ENCODE results near the gene PIGV.

The PIGV gene

GRCh38 chr1:26826261-26827105, 38.7 kb downstream of the PIGV start, which contains the start of gene ZDHHC18:
ZDHHC18 (plus strand) TSS chr1:26826688; CDS start chr1:26826805, 117 bp downstream.
- no peaks in the 10 kb centered on the region; the same call in 1 of the 2 replicates for H3K36me3 ChIP-seq (ENCODE audit: control insufficient read depth, insufficient read depth, low read length)
- peak; percentile 30 for TF ChIP-seq CTCF (IDR thresholded peaks at IDR 0.05; ENCODE audit: insufficient read depth, low read length, poor library complexity, severe bottlenecking)
- peak within 1 kb of the TSS; percentile 88 for H3K4me3 ChIP-seq (replicated peaks; ENCODE audit: low read depth, low read length)
- H3K27me3 ChIP-seq (replicated peaks; ENCODE audit: control insufficient read depth, insufficient read depth, low read length), result no peaks in the 10 kb centered on the region
- peak; percentile 80 for DNase-seq (ENCODE audit: extremely low read depth, insufficient read length)

GRCh38 chr1:26827106-26827604, 39.4 kb downstream of the PIGV start:
- H3K36me3 ChIP-seq (ENCODE audit: control insufficient read depth, insufficient read depth, low read length), result peaks cover under 1% of the 10 kb centered on the region; the same call in 1 of the 2 replicates
- H3K4me3 ChIP-seq (replicated peaks; ENCODE audit: low read depth, low read length), result peak overlapping the region; percentile 88
- DNase-seq (ENCODE audit: extremely low read depth, insufficient read length), result no peak
- no peaks in the 10 kb centered on the region for H3K27me3 ChIP-seq (replicated peaks; ENCODE audit: control insufficient read depth, insufficient read depth, low read length)
- no peak for TF ChIP-seq CTCF (IDR thresholded peaks at IDR 0.05; ENCODE audit: insufficient read depth, low read length, poor library complexity, severe bottlenecking)

- DNase-seq (ENCODE audit: extremely low read depth, insufficient read length), result no peak
- no peak for TF ChIP-seq CTCF (IDR thresholded peaks at IDR 0.05; ENCODE audit: insufficient read depth, low read length, poor library complexity, severe bottlenecking)
- peak overlapping the region; percentile 88 for H3K4me3 ChIP-seq (replicated peaks; ENCODE audit: low read depth, low read length)
- peaks cover 6% of the 10 kb centered on the region; the same call in 1 of the 2 replicates for H3K36me3 ChIP-seq (ENCODE audit: control insufficient read depth, insufficient read depth, low read length)
- H3K27me3 ChIP-seq (replicated peaks; ENCODE audit: control insufficient read depth, insufficient read depth, low read length), result no peaks in the 10 kb centered on the region
These were observed 39.9 kb downstream of the PIGV start for GRCh38 chr1:26827663-26828062.

- no peaks in the 10 kb centered on the region for H3K27me3 ChIP-seq (replicated peaks; ENCODE audit: control insufficient read depth, insufficient read depth, low read length)
- peak; percentile 26 for DNase-seq (ENCODE audit: extremely low read depth, insufficient read length)
- H3K36me3 ChIP-seq (ENCODE audit: control insufficient read depth, insufficient read depth, low read length), result peaks cover 8% of the 10 kb centered on the region
- no peak for TF ChIP-seq CTCF (IDR thresholded peaks at IDR 0.05; ENCODE audit: insufficient read depth, low read length, poor library complexity, severe bottlenecking)
- peak overlapping the region; percentile 88 for H3K4me3 ChIP-seq (replicated peaks; ENCODE audit: low read depth, low read length)
These were observed 40.8 kb downstream of the PIGV start for GRCh38 chr1:26828411-26828991.

GRCh38 chr1:26829184-26829911, 41.6 kb downstream of the PIGV start:
- no peak for DNase-seq (ENCODE audit: extremely low read depth, insufficient read length)
- Histone ChIP-seq H3K4me3 (replicated peaks; ENCODE audit: low read depth, low read length) (peak overlapping the region; percentile 88), H3K27me3 (replicated peaks; ENCODE audit: control insufficient read depth, insufficient read depth, low read length) (no peaks in the 10 kb centered on the region), H3K36me3 (ENCODE audit: control insufficient read depth, insufficient read depth, low read length) (peaks cover 13% of the 10 kb centered on the region)
- no peak for TF ChIP-seq CTCF (IDR thresholded peaks at IDR 0.05; ENCODE audit: insufficient read depth, low read length, poor library complexity, severe bottlenecking)
